ENCODE measurements around the gene HAUS2.

The HAUS2 gene

DNA sequence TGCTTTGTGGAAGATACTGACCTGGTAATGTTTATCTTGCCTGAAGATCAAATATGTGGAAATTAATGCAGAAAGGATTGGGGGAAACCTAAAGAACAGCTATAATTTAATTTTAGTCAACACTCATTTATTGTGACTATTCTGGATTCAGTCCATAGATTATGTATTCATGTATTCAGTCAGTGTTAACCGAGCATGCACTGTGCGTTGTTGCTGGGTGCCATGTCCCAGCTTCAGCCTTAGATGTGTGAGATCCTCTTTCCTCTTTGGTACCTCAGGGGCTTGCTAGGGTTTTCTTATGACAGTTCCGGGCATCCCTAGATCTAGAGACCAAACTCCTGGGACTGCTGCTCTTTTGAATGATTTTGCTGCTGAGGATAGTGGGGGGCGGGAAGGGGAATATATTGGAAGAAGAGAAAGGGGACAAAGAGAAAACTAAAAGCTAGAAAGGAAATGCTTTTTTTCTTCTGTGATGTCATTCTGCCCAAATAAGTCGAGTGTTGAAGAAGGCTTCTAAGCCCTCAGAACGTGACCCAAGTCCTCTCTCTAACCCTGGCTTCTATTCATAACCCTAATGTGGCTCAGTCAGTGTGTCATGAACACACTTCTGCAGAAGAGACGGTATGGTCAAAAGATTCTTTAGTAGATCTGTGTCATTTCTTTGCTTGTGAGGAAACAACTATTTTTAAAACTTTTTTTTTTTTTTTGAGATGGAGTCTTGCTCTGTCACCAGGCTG, 60.3 kb downstream of the HAUS2 start:
- DNase-seq (ENCODE audit: low spot score), result no peak

DNA sequence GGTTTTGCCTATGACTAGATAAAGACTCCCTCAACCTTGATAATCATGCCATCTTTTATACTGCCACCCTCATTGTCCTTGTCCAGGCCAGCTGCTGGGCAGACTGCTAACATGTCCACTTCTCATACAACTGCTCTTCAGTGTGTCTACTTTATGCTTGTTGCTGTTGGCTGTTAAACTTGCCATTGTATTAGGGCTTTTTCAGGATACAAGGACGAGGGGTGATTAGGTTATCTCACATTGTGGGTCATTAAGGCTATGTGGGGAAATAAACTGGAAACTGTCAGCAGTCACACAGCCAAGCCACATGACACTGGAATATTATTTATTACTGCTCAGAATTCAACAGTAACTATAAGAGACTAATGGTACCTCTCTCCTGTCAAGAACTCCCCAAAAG, 62.9 kb downstream of the HAUS2 start:
- no peak for DNase-seq (ENCODE audit: low spot score)

DNA sequence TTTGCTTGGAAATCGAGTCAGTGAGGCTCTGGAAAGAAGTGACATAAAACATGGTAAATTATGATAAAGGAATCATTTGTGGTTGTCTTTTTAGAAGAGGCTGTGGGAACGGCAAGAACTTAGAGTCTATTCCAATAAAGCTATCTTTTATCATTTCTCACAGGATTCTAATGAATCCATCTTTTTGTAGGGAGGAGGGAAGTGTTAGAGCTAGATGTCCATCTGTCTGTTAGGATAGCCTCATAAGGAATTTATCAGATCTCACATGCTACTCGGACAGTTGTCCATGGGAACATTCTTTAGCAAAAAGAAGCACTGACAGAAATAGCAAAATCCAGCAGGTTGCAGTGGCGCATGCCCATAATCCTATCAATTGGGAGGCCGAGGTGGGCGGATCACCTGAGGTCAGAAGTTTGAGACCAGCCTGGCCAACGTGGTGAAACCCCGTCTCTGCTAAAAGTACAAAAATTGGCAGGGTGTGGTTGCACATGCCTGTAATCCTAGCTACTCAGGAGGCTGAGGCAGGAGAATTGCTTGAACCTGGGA, 63.8 kb downstream of the HAUS2 start:
- no peak for DNase-seq (ENCODE audit: low spot score)

DNA sequence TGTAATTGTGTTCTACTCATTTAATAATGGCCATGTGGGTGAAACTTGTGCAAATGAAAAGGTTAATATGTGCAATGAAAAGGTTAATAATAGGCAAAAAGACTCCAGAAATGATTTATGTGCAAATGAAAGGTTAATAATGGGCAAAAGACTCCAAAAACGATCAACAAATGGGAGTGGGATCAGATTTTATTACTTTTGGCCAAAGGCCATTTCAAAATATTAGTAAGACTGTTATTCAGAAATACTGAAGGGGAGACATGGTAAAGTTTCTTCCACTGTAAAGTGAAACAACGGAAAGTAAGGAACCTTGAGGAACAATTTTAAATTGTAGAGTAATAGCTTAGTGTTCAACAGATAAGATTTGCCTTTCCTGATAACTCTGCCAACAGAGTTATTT, 67.5 kb downstream of the HAUS2 start:
- DNase-seq (ENCODE audit: low spot score), result no peak
